Ovary (tissue), 3 donors: ENCODE results near the gene CD3E.

Experiments used
- EP300 ChIP-seq: sonication (generic); formaldehyde crosslinking; IDR thresholded peaks from one replicate; pipeline ENCODE4 v1.6.1; 2017; ENCODE audit warnings: antibody characterized with exemption
- POLR2A ChIP-seq: fragments of 450-650 bp; IDR thresholded peaks from one replicate; pipeline ENCODE4 v1.6.1; 2017; ENCODE audit warnings: antibody characterized with exemption, mild to moderate bottlenecking, moderate library complexity
- TF ChIP-seq, protein P1 (sequence below), 3 donors: fragments of 450-650 bp in 2 of 3; fragments of 200-600 bp in 1 of 3; IDR thresholded peaks; one replicate each; pipeline versions ENCODE4 v1.5.1 to v1.8.0; 2016 to 2022; ENCODE audit warnings: antibody characterized with exemption in 3 of 3, mild to moderate bottlenecking in 1 of 3
- donor health status: DM: no; HTN: no; CAD: no.

DNA sequence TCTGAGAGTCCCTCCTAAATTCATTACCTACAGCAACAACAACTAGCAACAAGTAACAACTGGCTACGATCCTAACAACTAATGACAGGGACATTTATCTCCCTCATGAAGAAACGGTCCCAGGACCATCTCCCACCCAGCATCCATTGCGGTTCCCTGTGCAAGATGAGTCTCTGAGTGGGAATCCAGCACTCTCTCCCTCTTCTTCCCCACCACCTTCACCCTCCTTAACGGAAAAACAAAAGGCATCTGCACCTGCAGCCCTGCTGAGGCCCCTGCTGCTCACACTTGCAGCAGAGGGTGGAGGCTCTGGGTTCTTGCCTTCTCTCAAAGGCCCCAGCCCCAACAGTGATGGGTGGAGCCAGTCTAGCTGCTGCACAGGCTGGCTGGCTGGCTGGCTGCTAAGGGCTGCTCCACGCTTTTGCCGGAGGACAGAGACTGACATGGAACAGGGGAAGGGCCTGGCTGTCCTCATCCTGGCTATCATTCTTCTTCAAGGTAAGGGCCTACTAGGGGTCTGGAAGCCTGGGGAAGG is 39.5 kb downstream of the CD3E start, which contains the start of gene CD3G:
- TF ChIP-seq, protein P1, sequence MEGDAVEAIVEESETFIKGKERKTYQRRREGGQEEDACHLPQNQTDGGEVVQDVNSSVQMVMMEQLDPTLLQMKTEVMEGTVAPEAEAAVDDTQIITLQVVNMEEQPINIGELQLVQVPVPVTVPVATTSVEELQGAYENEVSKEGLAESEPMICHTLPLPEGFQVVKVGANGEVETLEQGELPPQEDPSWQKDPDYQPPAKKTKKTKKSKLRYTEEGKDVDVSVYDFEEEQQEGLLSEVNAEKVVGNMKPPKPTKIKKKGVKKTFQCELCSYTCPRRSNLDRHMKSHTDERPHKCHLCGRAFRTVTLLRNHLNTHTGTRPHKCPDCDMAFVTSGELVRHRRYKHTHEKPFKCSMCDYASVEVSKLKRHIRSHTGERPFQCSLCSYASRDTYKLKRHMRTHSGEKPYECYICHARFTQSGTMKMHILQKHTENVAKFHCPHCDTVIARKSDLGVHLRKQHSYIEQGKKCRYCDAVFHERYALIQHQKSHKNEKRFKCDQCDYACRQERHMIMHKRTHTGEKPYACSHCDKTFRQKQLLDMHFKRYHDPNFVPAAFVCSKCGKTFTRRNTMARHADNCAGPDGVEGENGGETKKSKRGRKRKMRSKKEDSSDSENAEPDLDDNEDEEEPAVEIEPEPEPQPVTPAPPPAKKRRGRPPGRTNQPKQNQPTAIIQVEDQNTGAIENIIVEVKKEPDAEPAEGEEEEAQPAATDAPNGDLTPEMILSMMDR (IDR thresholded peaks at IDR 0.05) = no peak
- TF ChIP-seq POLR2A (no peak), EP300 (no peak)
